Neural progenitor cell (in vitro differentiated cells): ENCODE results near the gene SMAD6. TPM values are rescaled to one million over a fixed set of nuclear protein-coding genes. Genes with fewer than 3 reads are reported as not detected.

Experiments
- DNase-seq: peaks from one replicate; pipeline ENCODE4 v3.0.0-alpha.2; 2016; ENCODE audit warnings: low spot score
- H2AFZ ChIP-seq: fragments of 200-600 bp; sonication (generic); replicated peaks from 2 replicates; pipeline ENCODE4 v1.6.1; 2016; ENCODE audit warnings: antibody characterized with exemption
- H3F3A ChIP-seq: fragments of 200-600 bp; sonication (generic); 2 replicates; pipeline ENCODE4 v1.6.1; 2016; ENCODE audit warnings: antibody characterized with exemption, low read depth
- H3K27ac ChIP-seq: fragments of 200-600 bp; sonication (generic); 2 replicates; pipeline ENCODE4 v1.5.1; 2016; ENCODE audit warnings: mild to moderate bottlenecking
- H3K27me3 ChIP-seq: fragments of 200-600 bp; sonication (generic); 2 replicates; pipeline ENCODE4 v1.6.1; 2016; ENCODE audit warnings: mild to moderate bottlenecking, moderate library complexity
- H3K36me3 ChIP-seq: fragments of 200-600 bp; sonication (generic); 2 replicates; pipeline ENCODE4 v1.5.1; 2016
- H3K4me1 ChIP-seq: fragments of 200-600 bp; sonication (generic); 2 replicates; pipeline ENCODE4 v1.6.1; 2016; ENCODE audit warnings: mixed run types
- H3K4me2 ChIP-seq: fragments of 200-600 bp; sonication (generic); 2 replicates; pipeline ENCODE4 v1.6.1; 2016
- H3K4me3 ChIP-seq: fragments of 200-600 bp; sonication (generic); 2 replicates; pipeline ENCODE4 v1.5.1; 2016
- H3K79me2 ChIP-seq: fragments of 200-600 bp; sonication (generic); 2 replicates; pipeline ENCODE4 v1.6.1; 2016; ENCODE audit warnings: low read depth
- H3K9ac ChIP-seq: fragments of 200-600 bp; sonication (generic); 2 replicates; pipeline ENCODE4 v1.6.1; 2016
- H3K9me3 ChIP-seq: fragments of 200-600 bp; sonication (generic); 2 replicates; pipeline ENCODE4 v1.5.1; 2016; ENCODE audit warnings: low read depth
- H4K20me1 ChIP-seq: fragments of 200-600 bp; sonication (generic); 2 replicates; pipeline ENCODE4 v1.6.1; 2016; ENCODE audit warnings: low read depth
- H3K27ac Mint-ChIP-seq: 3 replicates; pipeline ENCODE4 v1.8.0; 2021; ENCODE audit warnings: mixed read lengths
- H3K27me3 Mint-ChIP-seq: 2 replicates; pipeline ENCODE4 v1.8.0; 2022; ENCODE audit warnings: low read depth, mild to moderate bottlenecking, inconsistent platforms, moderate library complexity, mixed read lengths; ENCODE audit not compliant: insufficient read depth
- H3K36me3 Mint-ChIP-seq: 3 replicates; pipeline ENCODE4 v1.8.0; 2021; ENCODE audit warnings: mixed read lengths
- H3K4me1 Mint-ChIP-seq: 3 replicates; pipeline ENCODE4 v1.8.0; 2021; ENCODE audit warnings: mixed read lengths
- H3K4me3 Mint-ChIP-seq: 3 replicates; pipeline ENCODE4 v1.8.0; 2021; ENCODE audit warnings: mild to moderate bottlenecking, moderate library complexity, mixed read lengths
- H3K9me3 Mint-ChIP-seq: 3 replicates; pipeline ENCODE4 v1.8.0; 2020; ENCODE audit warnings: mixed read lengths
- CTCF ChIP-seq: fragments of 200-600 bp; sonication (generic); IDR thresholded peaks from 2 replicates; pipeline ENCODE4 v1.5.1; 2017; ENCODE audit warnings: antibody characterized with exemption, mild to moderate bottlenecking
- EZH2 ChIP-seq: fragments of 200-600 bp; sonication (generic); IDR thresholded peaks from 2 replicates; pipeline ENCODE4 v1.6.1; 2017; ENCODE audit warnings: antibody characterized with exemption, mild to moderate bottlenecking, moderate library complexity
- EZH2phosphoT487 ChIP-seq: fragments of 200-600 bp; sonication (generic); IDR thresholded peaks from 2 replicates; pipeline ENCODE4 v1.6.1; 2017; ENCODE audit warnings: antibody characterized with exemption
- total RNA-seq: library from RNA; depleted of rRNA; stranded (reverse); fragments of >200 nt; gene quantifications from 2 replicates; pipeline ENCODE4 v1.2.3, GENCODE V29; 2015; ENCODE audit warnings: low replicate concordance

SMAD6 gene
- total RNA-seq, 1 donor from 2014 or later: 3.4 TPM

- Histone ChIP-seq H3K9me3 (no peaks in the 10 kb centered on the region), H3K9ac (no peak overlapping the region), H3K27ac (peak overlapping the region; percentile 30), H2AFZ (peak overlapping the region; percentile 83), H3K4me1 (peaks cover 14% of the 10 kb centered on the region), H3F3A (peaks cover 18% of the 10 kb centered on the region), H3K36me3 (no peaks in the 10 kb centered on the region), H3K4me2 (peak overlapping the region; percentile 47), H3K27me3 (no peaks in the 10 kb centered on the region), H3K4me3 (no peak overlapping the region), H3K79me2 (no peaks in the 10 kb centered on the region), H4K20me1 (no peaks in the 10 kb centered on the region)
- Mint-ChIP-seq H3K4me1 (peaks cover 33% of the 10 kb centered on the region), H3K27ac (peak overlapping the region; percentile 87), H3K27me3 (peaks cover 4% of the 10 kb centered on the region), H3K36me3 (peaks cover 2% of the 10 kb centered on the region), H3K4me3 (no peak overlapping the region), H3K9me3 (peaks cover 13% of the 10 kb centered on the region)
- no peak for TF ChIP-seq EZH2phosphoT487
- no peak for TF ChIP-seq EZH2
- TF ChIP-seq CTCF: no peak
- DNase-seq: no peak
These were observed 22.9 kb upstream of the SMAD6 start for GRCh38 chr15:66679061-66679656.

- Histone ChIP-seq H3K9ac (no peak overlapping the region), H3K4me3 (no peak overlapping the region), H3K27me3 (no peaks in the 10 kb centered on the region), H3K36me3 (no peaks in the 10 kb centered on the region), H3K79me2 (no peaks in the 10 kb centered on the region), H3F3A (peaks cover 18% of the 10 kb centered on the region), H2AFZ (peak overlapping the region; percentile 83), H3K9me3 (no peaks in the 10 kb centered on the region), H3K27ac (peak overlapping the region; percentile 30), H3K4me2 (peak overlapping the region; percentile 47), H4K20me1 (no peaks in the 10 kb centered on the region), H3K4me1 (peaks cover 14% of the 10 kb centered on the region)
- peaks cover 29% of the 10 kb centered on the region for H3K4me1 Mint-ChIP-seq
- peak overlapping the region; percentile 87 for H3K27ac Mint-ChIP-seq
- peak; percentile 70 for DNase-seq
- peaks cover 4% of the 10 kb centered on the region for H3K27me3 Mint-ChIP-seq
- peaks cover 2% of the 10 kb centered on the region for H3K36me3 Mint-ChIP-seq
- no peak for TF ChIP-seq CTCF
- TF ChIP-seq EZH2: no peak
- no peak for TF ChIP-seq EZH2phosphoT487
- peaks cover 13% of the 10 kb centered on the region for H3K9me3 Mint-ChIP-seq
- peak overlapping the region; percentile 15 for H3K4me3 Mint-ChIP-seq
These were observed 22.4 kb upstream of the SMAD6 start for GRCh38 chr15:66679657-66680108.

- H3K27ac Mint-ChIP-seq: no peak overlapping the region
- no peaks in the 10 kb centered on the region for H3K36me3 ChIP-seq
- no peaks in the 10 kb centered on the region for H3K79me2 ChIP-seq
- H3K27me3 ChIP-seq: no peaks in the 10 kb centered on the region
- H3F3A ChIP-seq: peaks cover 18% of the 10 kb centered on the region
- no peaks in the 10 kb centered on the region for H3K9me3 ChIP-seq
- H2AFZ ChIP-seq: no peak overlapping the region
- H3K9me3 Mint-ChIP-seq: peaks cover 13% of the 10 kb centered on the region
- no peak overlapping the region for H3K27ac ChIP-seq
- peak overlapping the region; percentile 27 for H3K4me3 Mint-ChIP-seq
- DNase-seq: no peak
- H4K20me1 ChIP-seq: no peaks in the 10 kb centered on the region
- H3K4me2 ChIP-seq: no peak overlapping the region
- no peak overlapping the region for H3K4me3 ChIP-seq
- H3K36me3 Mint-ChIP-seq: peaks cover 2% of the 10 kb centered on the region
- peaks cover 4% of the 10 kb centered on the region for H3K27me3 Mint-ChIP-seq
- H3K9ac ChIP-seq: no peak overlapping the region
- peaks cover 14% of the 10 kb centered on the region for H3K4me1 ChIP-seq
- H3K4me1 Mint-ChIP-seq: peaks cover 28% of the 10 kb centered on the region
- no peak for TF ChIP-seq EZH2
- no peak for TF ChIP-seq CTCF
- no peak for TF ChIP-seq EZH2phosphoT487
These were observed 21.5 kb upstream of the SMAD6 start for GRCh38 chr15:66680502-66680901.
